Endometrium (tissue), 2 donors: ENCODE measurements around the gene TAMM41.
A peak's percentile ranks its signal among the peaks of the same experiment; 100 is the strongest.
"Not testable (repeated sequence)": the region's sequence is repeated elsewhere in the genome, so short reads cannot be mapped to it uniquely, and the experiment has no call there.

Experiments
- FAIRE-seq: peaks from 2 replicates; lab custom pipeline; 2012; peaks lifted over from hg19 to GRCh38; lab: Jason Lieb, UNC
- donor health status: control.
- donor health status: control.

The TAMM41 gene, protein sequence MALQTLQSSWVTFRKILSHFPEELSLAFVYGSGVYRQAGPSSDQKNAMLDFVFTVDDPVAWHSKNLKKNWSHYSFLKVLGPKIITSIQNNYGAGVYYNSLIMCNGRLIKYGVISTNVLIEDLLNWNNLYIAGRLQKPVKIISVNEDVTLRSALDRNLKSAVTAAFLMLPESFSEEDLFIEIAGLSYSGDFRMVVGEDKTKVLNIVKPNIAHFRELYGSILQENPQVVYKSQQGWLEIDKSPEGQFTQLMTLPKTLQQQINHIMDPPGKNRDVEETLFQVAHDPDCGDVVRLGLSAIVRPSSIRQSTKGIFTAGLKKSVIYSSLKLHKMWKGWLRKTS

DNA sequence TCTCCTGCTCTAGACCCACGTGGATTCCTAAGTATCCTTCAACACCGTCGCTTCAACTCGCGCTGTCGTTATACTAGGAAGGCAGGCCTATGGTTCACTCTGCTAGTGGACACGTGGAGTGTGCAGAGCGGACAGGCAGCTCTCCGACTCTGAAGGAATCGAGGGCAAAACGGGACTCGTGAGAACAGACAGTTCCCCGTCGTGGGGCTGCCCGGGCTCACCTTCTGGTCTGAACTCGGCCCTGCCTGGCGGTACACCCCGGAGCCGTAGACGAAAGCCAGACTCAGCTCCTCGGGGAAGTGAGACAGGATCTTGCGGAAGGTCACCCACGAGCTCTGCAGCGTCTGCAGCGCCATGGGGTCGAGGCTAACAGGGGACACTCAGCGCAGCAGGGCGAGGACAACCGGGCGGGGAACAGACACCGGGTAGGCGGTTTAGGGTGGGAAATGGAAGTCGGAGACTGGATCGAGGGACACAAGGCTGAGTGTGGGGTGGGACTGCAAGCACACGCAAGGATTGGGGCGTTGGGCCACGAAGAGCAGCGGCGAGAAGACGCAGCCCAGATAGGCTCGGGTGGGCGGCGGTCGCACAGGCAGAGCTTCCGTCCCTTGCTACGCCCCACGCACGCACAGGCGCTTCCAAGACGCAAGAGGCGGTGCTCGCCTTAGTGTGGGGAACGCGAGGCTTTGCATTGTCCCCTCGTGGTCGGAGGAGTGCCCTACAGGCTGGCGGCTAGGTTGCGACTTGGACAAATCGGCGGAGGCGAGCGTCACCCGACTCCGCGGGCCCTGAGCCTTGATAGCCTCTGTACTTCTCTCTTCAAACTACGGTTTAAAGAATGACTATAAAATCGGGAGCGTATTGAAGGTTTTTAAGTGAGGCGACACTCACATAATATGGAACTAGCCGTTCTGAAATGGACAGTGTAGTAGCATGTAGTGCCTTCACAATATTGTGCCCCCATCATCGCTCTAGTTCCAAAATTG, at the start of gene TAMM41:
Gene TAMM41, minus strand, starts transcription at position 605 of the 986 bp plus-strand sequence. Its CDS starts 249 bp downstream, at position 356.
- FAIRE-seq = no peak

DNA sequence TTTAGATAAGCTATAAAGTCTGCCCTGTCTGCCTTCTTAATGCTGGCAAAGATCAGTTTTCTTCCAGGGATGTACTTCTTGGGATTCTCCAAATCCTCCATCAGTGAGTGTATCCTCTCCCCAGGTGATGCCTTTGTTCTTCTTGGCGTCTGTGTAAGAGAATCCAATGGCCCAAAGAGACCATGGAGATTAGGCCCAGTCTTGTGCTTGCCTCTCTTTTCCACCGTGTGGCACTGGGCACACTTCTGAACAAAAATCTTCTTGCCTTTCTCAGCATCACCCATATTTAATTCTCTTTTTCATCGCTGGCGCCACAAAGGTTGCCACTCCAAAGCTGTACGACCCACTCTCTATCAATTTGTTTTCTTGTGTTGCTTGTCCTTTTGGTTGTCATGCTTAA, 32.2 kb upstream of the TAMM41 start:
- FAIRE-seq = no peak

- not testable (repeated sequence) for FAIRE-seq
Observed at GRCh38 chr3:11874707-11875106, 28.0 kb upstream of the TAMM41 start.

GRCh38 chr3:11863739-11864138, 17.1 kb upstream of the TAMM41 start:
- FAIRE-seq = not testable (repeated sequence)

DNA sequence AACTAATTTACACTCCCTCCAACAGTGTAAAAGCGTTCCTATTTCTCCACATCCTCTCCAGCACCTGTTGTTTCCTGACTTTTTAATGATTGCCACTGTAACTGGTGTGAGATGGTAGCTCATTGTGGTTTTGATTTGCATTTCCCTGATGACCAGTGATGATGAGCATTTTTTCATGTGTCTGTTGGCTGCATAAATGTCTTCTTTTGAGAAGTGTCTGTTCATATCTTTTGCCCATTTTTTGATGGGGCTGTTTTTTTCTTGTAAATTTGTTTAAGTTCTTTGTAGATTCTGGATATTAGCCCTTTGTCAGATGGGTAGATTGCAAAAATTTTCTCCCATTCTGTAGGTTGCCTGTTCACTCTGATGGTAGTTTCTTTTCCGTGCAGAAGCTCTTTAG, 15.9 kb upstream of the TAMM41 start:
- not testable (repeated sequence) for FAIRE-seq

DNA sequence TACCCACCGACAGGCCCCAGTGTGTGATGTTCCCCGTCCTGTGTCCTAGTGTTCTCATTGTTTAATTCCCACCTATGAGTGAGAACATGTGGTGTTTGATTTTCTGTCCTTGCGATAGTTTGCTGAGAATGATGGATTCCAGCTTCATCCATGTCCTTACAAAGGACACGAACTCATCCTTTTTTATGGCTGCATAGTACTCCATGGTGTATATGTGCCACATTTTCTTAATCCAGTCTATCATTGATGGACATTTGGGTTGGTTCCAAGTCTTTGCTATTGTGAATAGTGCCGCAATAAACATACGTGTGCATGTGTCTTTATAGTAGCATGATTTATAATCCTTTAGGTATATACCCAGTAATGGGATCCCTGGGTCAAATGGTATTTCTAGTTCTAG, 15.5 kb upstream of the TAMM41 start:
- not testable (repeated sequence) for FAIRE-seq

- not testable (repeated sequence) for FAIRE-seq
Observed at GRCh38 chr3:11860213-11860612, 13.5 kb upstream of the TAMM41 start.

DNA sequence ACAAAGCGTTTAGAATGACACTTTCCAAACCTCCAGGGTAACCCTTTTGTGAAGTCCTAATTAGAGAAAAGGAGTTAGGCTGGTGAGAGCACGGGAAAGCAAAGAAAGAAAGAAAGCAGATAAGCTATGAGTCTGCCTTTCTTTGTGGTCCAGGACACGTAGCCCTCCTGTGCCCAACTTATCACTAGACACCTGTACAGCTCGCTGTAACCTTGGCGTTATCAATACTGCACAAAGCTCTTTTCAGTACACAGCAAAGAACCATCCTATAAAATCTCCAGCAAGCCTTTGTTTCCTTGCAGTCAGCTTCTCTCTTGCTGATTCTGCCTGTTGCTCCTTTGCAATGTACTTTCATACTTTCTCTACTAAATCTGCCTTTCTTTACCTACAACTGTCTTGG, 6.8 kb upstream of the TAMM41 start:
- no peak for FAIRE-seq

- no peak for FAIRE-seq
Observed at GRCh38 chr3:11850003-11850402, 3.3 kb upstream of the TAMM41 start.

GRCh38 chr3:11847607-11848006, 922 bp upstream of the TAMM41 start:
- no peak for FAIRE-seq

- FAIRE-seq = no peak
Observed at GRCh38 chr3:11845651-11846050, 1.0 kb downstream of the TAMM41 start.

- FAIRE-seq = no peak
Observed at GRCh38 chr3:11844891-11845290, 1.8 kb downstream of the TAMM41 start.

GRCh38 chr3:11835028-11835639, 11.6 kb downstream of the TAMM41 start:
- FAIRE-seq = peak; percentile 90

DNA sequence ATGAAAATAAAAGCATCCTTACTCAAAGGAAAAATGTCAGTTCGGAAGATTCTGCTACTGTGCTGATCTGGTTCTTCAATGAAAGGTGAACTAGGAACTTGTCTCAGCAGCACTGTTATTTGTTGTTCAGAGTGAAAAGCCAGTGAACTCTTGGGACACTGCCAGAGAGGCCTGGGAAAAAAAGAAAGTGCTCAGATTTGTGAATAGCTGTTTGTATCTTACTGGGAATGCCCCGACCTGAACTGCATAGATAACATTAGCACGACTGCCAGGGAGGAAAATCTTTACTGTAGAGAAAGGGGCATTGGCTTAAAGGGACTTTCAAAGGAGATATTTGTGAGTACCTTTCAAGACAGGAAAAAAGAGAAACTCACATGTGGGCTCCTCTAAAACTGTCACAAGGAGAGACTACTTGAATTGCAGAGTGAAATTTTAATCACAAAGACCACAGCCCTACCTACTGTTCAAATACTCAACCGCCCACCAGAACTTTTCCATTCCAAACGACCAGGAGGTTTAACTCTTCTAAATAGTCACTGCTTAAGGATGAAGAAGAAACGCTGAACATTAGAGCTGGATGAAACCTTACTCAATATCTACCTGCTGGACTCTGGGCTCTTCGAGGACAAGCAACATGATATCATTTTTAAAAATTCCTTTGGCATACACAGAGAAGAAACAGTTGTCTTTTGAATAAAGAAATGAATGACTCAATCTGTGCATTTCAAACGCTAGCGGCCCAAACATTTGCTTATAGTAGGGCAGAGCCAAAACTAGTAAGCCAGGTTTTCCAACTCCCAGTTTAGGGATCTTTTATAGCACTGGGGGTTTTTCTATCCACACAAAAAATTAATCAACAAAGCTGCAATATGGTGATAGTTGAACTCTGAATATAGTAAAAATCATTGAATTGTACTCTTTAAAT, 13.4 kb downstream of the TAMM41 start:
- FAIRE-seq = no peak

DNA sequence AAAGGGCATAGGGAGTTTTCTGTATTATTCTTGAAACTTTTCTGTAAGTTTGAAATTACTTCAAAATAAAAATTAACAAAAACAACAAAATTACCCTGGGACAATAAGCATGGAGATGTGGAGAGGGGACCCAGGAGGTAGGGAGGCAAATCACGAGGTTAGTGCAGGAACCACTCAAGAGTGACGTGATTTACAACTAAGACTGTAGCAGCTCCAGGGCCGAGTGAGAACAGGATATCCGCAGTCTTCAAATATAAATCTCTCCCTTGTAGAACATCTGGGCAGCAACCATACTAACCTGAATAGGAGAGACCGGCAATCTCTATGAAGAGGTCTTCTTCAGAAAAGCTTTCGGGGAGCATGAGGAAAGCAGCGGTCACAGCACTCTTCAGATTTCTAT, 17.3 kb downstream of the TAMM41 start:
- FAIRE-seq = no peak

DNA sequence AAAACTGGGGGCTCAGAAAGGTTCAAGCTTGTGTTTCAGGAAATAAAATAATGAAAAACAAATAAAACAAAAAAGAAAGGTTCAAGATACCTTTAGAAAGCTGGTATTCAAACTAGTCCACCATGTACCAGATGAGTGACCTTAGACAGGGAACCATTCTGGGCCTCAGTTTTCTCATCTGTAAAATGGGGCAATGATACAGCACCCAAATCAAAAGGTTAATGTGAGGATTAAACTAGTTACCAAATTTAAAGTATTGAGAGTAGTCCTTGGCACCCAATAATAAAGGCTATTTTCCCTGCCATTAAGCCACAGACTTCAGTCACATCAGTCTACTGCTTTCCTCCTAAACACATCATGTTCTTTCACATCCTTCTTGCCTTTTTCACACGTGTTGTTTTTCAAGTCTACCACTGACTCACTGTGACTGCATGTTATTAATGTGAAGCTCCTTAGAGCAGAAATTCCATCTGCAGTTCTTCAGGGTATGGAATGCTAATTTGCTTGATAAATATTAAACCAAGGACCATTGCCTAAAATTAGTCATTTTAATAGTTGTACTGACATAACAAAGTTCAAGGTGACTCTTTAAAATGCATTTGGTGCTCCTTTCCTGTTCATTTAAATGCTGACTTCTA, 19.9 kb downstream of the TAMM41 start:
- no peak for FAIRE-seq

DNA sequence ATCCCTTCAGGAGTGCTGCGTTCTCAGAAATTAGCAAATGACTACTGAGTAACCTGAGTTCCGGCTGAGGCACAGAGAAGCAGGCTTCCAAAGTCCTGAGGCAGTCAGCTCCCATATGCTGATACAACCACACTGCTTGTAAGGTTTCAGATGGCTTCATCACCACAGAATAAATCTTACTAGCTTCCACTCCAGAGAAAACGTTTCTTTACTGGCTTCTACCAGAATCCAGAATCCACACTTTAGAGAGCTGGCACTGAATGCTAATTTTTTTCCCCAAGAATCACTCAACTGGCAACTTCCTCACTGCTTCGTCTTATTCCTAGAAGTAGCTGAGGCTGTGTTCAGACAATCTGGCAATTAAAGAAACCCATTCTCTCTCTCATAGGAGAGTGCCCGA, 21.4 kb downstream of the TAMM41 start:
- FAIRE-seq = no peak

GRCh38 chr3:11820531-11821041, 26.1 kb downstream of the TAMM41 start:
- no peak for FAIRE-seq

GRCh38 chr3:11819146-11819689, 27.5 kb downstream of the TAMM41 start:
- no peak for FAIRE-seq

- FAIRE-seq = no peak
Observed at GRCh38 chr3:11818033-11818432, 28.7 kb downstream of the TAMM41 start.
